Measurements from ENCODE around the gene CDH26.

Gene CDH26

DNA sequence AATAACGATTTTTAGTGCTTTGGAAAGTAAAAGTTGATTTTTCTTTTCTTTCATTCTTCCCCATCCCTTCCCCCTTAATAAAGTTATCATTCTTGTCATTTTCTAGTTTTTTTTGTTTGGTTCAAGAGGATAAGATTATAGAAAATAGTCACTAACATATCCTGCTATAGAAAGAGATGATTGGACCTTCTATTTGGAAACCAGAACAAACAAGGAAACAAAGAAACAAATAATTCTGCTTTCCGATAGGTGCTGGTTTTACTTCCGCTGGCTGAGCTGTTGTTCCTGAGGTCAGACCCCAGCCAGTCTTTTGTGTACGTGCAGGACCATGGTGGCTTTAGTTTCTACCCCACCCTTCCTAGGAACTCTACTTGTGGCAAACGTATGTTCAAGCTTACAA is at the start of gene CDH26:
Gene CDH26 (plus strand): TSS at position 301 of the 400 bp plus-strand sequence. CDS start 304 bp downstream, outside the sequence.
- H3K4me3 ChIP-seq (ENCODE audit: low read depth, low read length) = no peak within 1 kb of the TSS
- no peaks in the 10 kb centered on the region for H3K27me3 ChIP-seq (ENCODE audit: insufficient read depth, low read length)
- H3K36me3 ChIP-seq (ENCODE audit: insufficient read depth, low read length) = no peaks in the 10 kb centered on the region
- H2AFZ ChIP-seq (ENCODE audit: low read length, unreplicated experiment) = no peak within 1 kb of the TSS
- H3K79me2 ChIP-seq (ENCODE audit: control insufficient read depth, insufficient read depth, low read length, unreplicated experiment) = no peaks in the 10 kb centered on the region
- H3K4me1 ChIP-seq (ENCODE audit: control insufficient read depth, insufficient read depth, low read length, unreplicated experiment) = no peaks in the 10 kb centered on the region
- H3K27ac ChIP-seq (ENCODE audit: low read depth, low read length) = no peak within 1 kb of the TSS

- no peaks in the 10 kb centered on the region for H3K27me3 ChIP-seq (ENCODE audit: insufficient read depth, low read length)
- H3K4me1 ChIP-seq (ENCODE audit: control insufficient read depth, insufficient read depth, low read length, unreplicated experiment) = no peaks in the 10 kb centered on the region
- H3K79me2 ChIP-seq (ENCODE audit: control insufficient read depth, insufficient read depth, low read length, unreplicated experiment) = no peaks in the 10 kb centered on the region
- H3K27ac ChIP-seq (ENCODE audit: low read depth, low read length) = no peak overlapping the region
- no peak overlapping the region for H3K4me3 ChIP-seq (ENCODE audit: low read depth, low read length)
- H2AFZ ChIP-seq (ENCODE audit: low read length, unreplicated experiment) = no peak overlapping the region
- H3K36me3 ChIP-seq (ENCODE audit: insufficient read depth, low read length) = no peaks in the 10 kb centered on the region
Observed at GRCh38 chr20:59908855-59909254, 49.4 kb upstream of the CDH26 start.

- H3K4me3 ChIP-seq (ENCODE audit: low read depth, low read length) = no peak overlapping the region
- H3K4me1 ChIP-seq (ENCODE audit: control insufficient read depth, insufficient read depth, low read length, unreplicated experiment) = no peaks in the 10 kb centered on the region
- no peak overlapping the region for H3K27ac ChIP-seq (ENCODE audit: low read depth, low read length)
- H3K27me3 ChIP-seq (ENCODE audit: insufficient read depth, low read length) = no peaks in the 10 kb centered on the region
- H3K79me2 ChIP-seq (ENCODE audit: control insufficient read depth, insufficient read depth, low read length, unreplicated experiment) = no peaks in the 10 kb centered on the region
- no peaks in the 10 kb centered on the region for H3K36me3 ChIP-seq (ENCODE audit: insufficient read depth, low read length)
- H2AFZ ChIP-seq (ENCODE audit: low read length, unreplicated experiment) = no peak overlapping the region
Observed at GRCh38 chr20:59911041-59911440, 47.2 kb upstream of the CDH26 start.

- H3K4me3 ChIP-seq (ENCODE audit: low read depth, low read length) = no peak overlapping the region
- no peak overlapping the region for H3K27ac ChIP-seq (ENCODE audit: low read depth, low read length)
- no peaks in the 10 kb centered on the region for H3K36me3 ChIP-seq (ENCODE audit: insufficient read depth, low read length)
- H3K4me1 ChIP-seq (ENCODE audit: control insufficient read depth, insufficient read depth, low read length, unreplicated experiment) = no peaks in the 10 kb centered on the region
- no peaks in the 10 kb centered on the region for H3K27me3 ChIP-seq (ENCODE audit: insufficient read depth, low read length)
- H3K79me2 ChIP-seq (ENCODE audit: control insufficient read depth, insufficient read depth, low read length, unreplicated experiment) = no peaks in the 10 kb centered on the region
- H2AFZ ChIP-seq (ENCODE audit: low read length, unreplicated experiment) = no peak overlapping the region
Observed at GRCh38 chr20:59912609-59913008, 45.6 kb upstream of the CDH26 start.

GRCh38 chr20:59920944-59921343 is 37.3 kb upstream of the CDH26 start:
- H3K4me1 ChIP-seq (ENCODE audit: control insufficient read depth, insufficient read depth, low read length, unreplicated experiment) = peaks cover 7% of the 10 kb centered on the region
- H3K27ac ChIP-seq (ENCODE audit: low read depth, low read length) = 0 out of 2 replicates have a peak overlapping the region, but pooled peaks have one; percentile 12
- H2AFZ ChIP-seq (ENCODE audit: low read length, unreplicated experiment) = peak overlapping the region; percentile 34
- H3K27me3 ChIP-seq (ENCODE audit: insufficient read depth, low read length) = no peaks in the 10 kb centered on the region
- no peaks in the 10 kb centered on the region for H3K79me2 ChIP-seq (ENCODE audit: control insufficient read depth, insufficient read depth, low read length, unreplicated experiment)
- no peak overlapping the region for H3K4me3 ChIP-seq (ENCODE audit: low read depth, low read length)
- no peaks in the 10 kb centered on the region for H3K36me3 ChIP-seq (ENCODE audit: insufficient read depth, low read length)

GRCh38 chr20:59923514-59923913 is 34.7 kb upstream of the CDH26 start:
- Histone ChIP-seq H3K4me1 (ENCODE audit: control insufficient read depth, insufficient read depth, low read length, unreplicated experiment) (peaks cover 7% of the 10 kb centered on the region), H3K79me2 (ENCODE audit: control insufficient read depth, insufficient read depth, low read length, unreplicated experiment) (peaks cover 5% of the 10 kb centered on the region), H3K4me3 (ENCODE audit: low read depth, low read length) (no peak overlapping the region), H2AFZ (ENCODE audit: low read length, unreplicated experiment) (no peak overlapping the region), H3K36me3 (ENCODE audit: insufficient read depth, low read length) (no peaks in the 10 kb centered on the region), H3K27me3 (ENCODE audit: insufficient read depth, low read length) (no peaks in the 10 kb centered on the region), H3K27ac (ENCODE audit: low read depth, low read length) (no peak overlapping the region)

DNA sequence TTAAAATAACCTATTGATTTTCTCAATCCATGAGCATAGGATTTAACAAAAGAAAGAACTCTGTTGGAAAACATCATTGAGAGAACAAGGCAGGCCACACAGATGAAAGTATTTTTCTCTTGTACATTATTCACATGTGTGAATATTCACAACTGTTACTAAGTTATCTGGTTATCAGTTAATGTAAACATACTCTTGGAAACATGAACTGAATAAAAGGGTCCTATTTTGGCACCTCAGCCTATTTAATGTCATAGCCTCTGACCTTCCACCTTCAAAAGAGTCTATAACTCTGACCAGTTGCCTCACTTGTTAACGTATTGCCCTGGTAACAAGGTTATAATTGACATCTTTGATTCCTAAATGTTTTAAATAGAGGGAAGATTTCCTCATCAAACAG is 32.9 kb upstream of the CDH26 start:
- Histone ChIP-seq H3K27me3 (ENCODE audit: insufficient read depth, low read length) (no peaks in the 10 kb centered on the region), H2AFZ (ENCODE audit: low read length, unreplicated experiment) (no peak overlapping the region), H3K4me3 (ENCODE audit: low read depth, low read length) (no peak overlapping the region), H3K27ac (ENCODE audit: low read depth, low read length) (no peak overlapping the region), H3K79me2 (ENCODE audit: control insufficient read depth, insufficient read depth, low read length, unreplicated experiment) (peaks cover 5% of the 10 kb centered on the region), H3K4me1 (ENCODE audit: control insufficient read depth, insufficient read depth, low read length, unreplicated experiment) (peaks cover 5% of the 10 kb centered on the region), H3K36me3 (ENCODE audit: insufficient read depth, low read length) (no peaks in the 10 kb centered on the region)

DNA sequence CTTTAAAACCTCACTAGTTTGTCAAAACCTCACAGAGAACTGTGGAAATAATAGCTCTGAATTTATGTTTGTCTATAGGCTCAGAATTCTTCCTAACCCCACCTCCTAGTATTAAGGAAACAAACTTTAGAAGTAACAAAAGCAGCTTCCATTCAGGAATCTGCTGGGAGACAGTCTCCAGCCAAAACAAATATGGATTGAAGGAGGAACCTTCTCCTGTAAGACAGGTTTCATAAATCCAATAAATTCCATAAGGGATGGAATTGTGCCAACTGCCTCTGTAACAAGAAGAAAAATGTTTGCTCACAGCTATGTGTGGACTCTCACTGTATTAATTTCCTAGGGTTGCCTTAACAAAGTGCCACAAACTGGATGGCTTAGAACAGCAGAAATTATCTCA is 32.3 kb upstream of the CDH26 start:
- no peak overlapping the region for H3K4me3 ChIP-seq (ENCODE audit: low read depth, low read length)
- H2AFZ ChIP-seq (ENCODE audit: low read length, unreplicated experiment) = no peak overlapping the region
- no peaks in the 10 kb centered on the region for H3K27me3 ChIP-seq (ENCODE audit: insufficient read depth, low read length)
- H3K36me3 ChIP-seq (ENCODE audit: insufficient read depth, low read length) = no peaks in the 10 kb centered on the region
- no peaks in the 10 kb centered on the region for H3K4me1 ChIP-seq (ENCODE audit: control insufficient read depth, insufficient read depth, low read length, unreplicated experiment)
- H3K27ac ChIP-seq (ENCODE audit: low read depth, low read length) = no peak overlapping the region
- peaks cover 5% of the 10 kb centered on the region for H3K79me2 ChIP-seq (ENCODE audit: control insufficient read depth, insufficient read depth, low read length, unreplicated experiment)

DNA sequence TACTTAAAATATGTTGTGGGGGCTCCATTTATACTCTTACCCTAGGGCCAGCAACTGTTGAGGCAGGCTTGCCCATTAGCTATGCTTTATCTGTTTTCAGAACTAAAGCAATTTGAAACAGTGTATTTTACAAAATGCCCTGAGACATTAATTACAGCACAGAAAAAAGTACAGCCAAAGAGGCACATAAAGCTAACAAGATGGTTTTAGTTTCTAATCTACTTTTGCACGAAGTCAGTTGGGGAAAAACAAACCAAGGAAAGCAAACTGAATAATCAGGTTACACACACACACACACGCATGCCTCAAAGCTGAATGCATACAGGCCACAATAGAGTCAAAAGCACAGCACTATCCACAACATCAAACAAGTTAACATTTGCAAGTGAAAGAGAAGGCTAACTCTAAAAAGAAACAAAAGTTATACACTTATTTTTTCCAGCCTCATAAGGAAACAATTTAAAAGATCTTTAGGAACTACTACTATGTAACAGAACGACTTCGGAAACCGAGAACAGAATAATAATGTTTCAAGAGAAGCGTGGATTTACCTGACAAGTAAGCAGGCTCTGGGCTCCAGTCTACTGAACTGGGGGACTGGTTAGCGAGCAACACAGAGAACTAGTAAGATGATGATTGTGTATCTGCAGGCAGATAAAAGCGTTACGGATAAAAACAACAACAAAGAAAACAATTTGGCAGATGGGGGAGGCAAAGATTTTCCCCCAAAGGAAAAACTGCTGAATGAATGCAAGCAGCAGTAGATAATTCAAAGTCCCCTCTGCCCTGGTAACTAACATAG is 26.5 kb upstream of the CDH26 start:
- H3K27ac ChIP-seq (ENCODE audit: low read depth, low read length) = no peak overlapping the region
- no peaks in the 10 kb centered on the region for H3K4me1 ChIP-seq (ENCODE audit: control insufficient read depth, insufficient read depth, low read length, unreplicated experiment)
- no peak overlapping the region for H2AFZ ChIP-seq (ENCODE audit: low read length, unreplicated experiment)
- peaks cover 5% of the 10 kb centered on the region for H3K79me2 ChIP-seq (ENCODE audit: control insufficient read depth, insufficient read depth, low read length, unreplicated experiment)
- no peaks in the 10 kb centered on the region for H3K36me3 ChIP-seq (ENCODE audit: insufficient read depth, low read length)
- no peak overlapping the region for H3K4me3 ChIP-seq (ENCODE audit: low read depth, low read length)
- H3K27me3 ChIP-seq (ENCODE audit: insufficient read depth, low read length) = no peaks in the 10 kb centered on the region

DNA sequence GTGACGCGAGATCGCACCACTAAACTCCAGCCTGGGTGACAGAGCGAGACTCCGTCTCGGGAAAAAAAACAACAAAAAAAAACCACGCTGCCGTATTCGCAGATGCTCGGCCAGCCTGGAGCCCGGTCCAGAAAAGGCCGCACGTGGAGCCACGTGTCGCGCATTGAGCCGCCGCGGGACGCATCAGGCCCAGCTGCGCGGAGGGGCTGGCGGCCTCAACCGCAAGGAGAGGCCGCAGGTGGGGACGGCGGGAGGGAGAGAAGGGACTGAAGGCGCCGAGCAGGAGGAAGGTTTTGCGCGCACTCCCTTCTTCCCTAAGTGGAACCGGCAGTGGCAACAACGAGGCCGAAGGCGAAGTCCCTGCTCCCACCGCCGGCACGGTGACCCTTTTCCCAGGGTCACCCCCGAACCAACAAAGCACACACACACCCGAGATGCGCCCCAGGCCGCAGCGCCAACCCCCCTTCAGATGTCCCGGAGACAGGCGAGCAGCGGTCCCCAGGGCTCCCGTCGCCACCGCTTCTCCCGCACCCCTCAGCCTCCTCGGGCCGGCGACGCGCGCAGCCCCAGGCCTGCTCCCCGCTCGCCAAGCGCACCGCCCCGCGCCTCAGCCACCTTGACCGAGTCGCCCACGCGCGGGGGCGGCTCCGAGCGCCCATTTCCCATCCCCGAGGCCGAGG is 25.5 kb upstream of the CDH26 start:
- H3K79me2 ChIP-seq (ENCODE audit: control insufficient read depth, insufficient read depth, low read length, unreplicated experiment) = peaks cover 3% of the 10 kb centered on the region
- H2AFZ ChIP-seq (ENCODE audit: low read length, unreplicated experiment) = peak overlapping the region; percentile 15
- H3K4me3 ChIP-seq (ENCODE audit: low read depth, low read length) = peak overlapping the region; percentile 88
- H3K4me1 ChIP-seq (ENCODE audit: control insufficient read depth, insufficient read depth, low read length, unreplicated experiment) = no peaks in the 10 kb centered on the region
- H3K36me3 ChIP-seq (ENCODE audit: insufficient read depth, low read length) = no peaks in the 10 kb centered on the region
- H3K27me3 ChIP-seq (ENCODE audit: insufficient read depth, low read length) = no peaks in the 10 kb centered on the region
- H3K27ac ChIP-seq (ENCODE audit: low read depth, low read length) = no peak overlapping the region
